Panc1 (cell line): Measurements from ENCODE around the gene OR2F2. TPM values are rescaled to one million over a fixed set of nuclear protein-coding genes. Genes with fewer than 3 reads are reported as not detected.

Experiments
- ATAC-seq: fragments of 200-7000 bp; cut with Tn5 transposase; 2 replicates; pipeline ENCODE4 v1.9.1; 2020; ENCODE audit warnings: mild to moderate bottlenecking, moderate library complexity
- BruUV-seq: library from RNA; stranded (reverse); fragments of 400-500 nt; replicated peaks from 2 replicates; lab custom pipeline; 2021; lab: Mats Ljungman, UMichigan
- CTCF ChIA-PET: fragments of 300-600 bp; sonication (Branson Sonifier 250); formaldehyde crosslinking; loops from one replicate; lab custom pipeline; 2022; ENCODE audit warnings: antibody characterized with exemption; lab: Charles Lee
- POLR2A ChIA-PET: fragments of 300-600 bp; sonication (Branson Sonifier 250); formaldehyde crosslinking; loops from one replicate; lab custom pipeline; 2022; ENCODE audit warnings: antibody characterized with exemption; lab: Charles Lee
- DNase-seq: peaks from one replicate; pipeline ENCODE4 v3.0.0-alpha.2; 2010; ENCODE audit warnings: low read depth, low spot score
- H3K27ac ChIP-seq: 2 replicates; pipeline ENCODE4 v1.5.1; 2011; ENCODE audit warnings: mild to moderate bottlenecking, low read length, inconsistent platforms
- H3K27me3 ChIP-seq: fragments of 200-500 bp; sonication (Bioruptor generic); 2 replicates; pipeline ENCODE4 v1.6.0; 2014; ENCODE audit warnings: low read length, inconsistent platforms; ENCODE audit not compliant: control insufficient read depth, insufficient read depth
- H3K36me3 ChIP-seq: fragments of 200-500 bp; sonication (Bioruptor generic); 2 replicates; pipeline ENCODE4 v1.5.1; 2014; ENCODE audit warnings: inconsistent platforms, mild to moderate bottlenecking, low read length, moderate library complexity; ENCODE audit not compliant: control insufficient read depth, insufficient read depth
- H3K4me1 ChIP-seq: 2 replicates; pipeline ENCODE4 v1.5.1; 2011; ENCODE audit warnings: inconsistent platforms, mild to moderate bottlenecking, low read length, moderate library complexity; ENCODE audit not compliant: control insufficient read depth, insufficient read depth
- H3K4me3 ChIP-seq, 2 experiments: 2 replicates each; pipeline ENCODE4 v1.5.1; 2011 to 2012; ENCODE audit warnings: low read depth in 2 of 2, low read length in 2 of 2, mild to moderate bottlenecking in 2 of 2, inconsistent platforms in 1 of 2, moderate library complexity in 1 of 2
- H3K9me3 ChIP-seq: fragments of 200-500 bp; sonication (Bioruptor generic); 2 replicates; pipeline ENCODE4 v1.5.1; 2014; ENCODE audit warnings: low read depth, mild to moderate bottlenecking, inconsistent platforms, low read length, moderate library complexity; ENCODE audit not compliant: control insufficient read depth, insufficient read depth
- POLR2AphosphoS5 ChIP-seq: IDR thresholded peaks from 2 replicates; pipeline ENCODE4 v1.6.1; 2012; ENCODE audit warnings: mild to moderate bottlenecking, low read depth, low read length, moderate library complexity
- REST ChIP-seq, 2 experiments: IDR thresholded peaks; 2 replicates each; pipeline ENCODE4 v1.6.1; 2011 to 2012; ENCODE audit warnings: low read depth in 2 of 2, control low read depth in 1 of 2, low read length in 1 of 2, mild to moderate bottlenecking in 1 of 2, moderate library complexity in 1 of 2; ENCODE audit not compliant: insufficient read depth in 1 of 2
- SIN3A ChIP-seq: IDR thresholded peaks from 2 replicates; pipeline ENCODE4 v1.6.1; 2012; ENCODE audit warnings: low read depth, mild to moderate bottlenecking, low read length, moderate library complexity, borderline replicate concordance; ENCODE audit not compliant: insufficient read depth
- TCF7L2 ChIP-seq: IDR thresholded peaks from 2 replicates; pipeline ENCODE4 v1.6.1; 2011; ENCODE audit warnings: mild to moderate bottlenecking, low read depth, low read length, inconsistent platforms
- in situ Hi-C: cut with HindIII; loops from 2 replicates; pipeline ENCODE4 v1.10.0; 2016; ENCODE audit warnings: low sequenced_read_pairs, low pct_unique_long_range_greater_than_20kb
- intact Hi-C: fragments of 100-400 bp; cut with micrococcal nuclease; formaldehyde crosslinking; loops from one replicate; pipeline ENCODE4 v1.10.0; 2022; ENCODE audit not compliant: unreplicated experiment
- total RNA-seq: library from RNA; stranded (reverse); gene quantifications from one replicate; pipeline ENCODE4 v1.2.1, GENCODE V29; 2021; ENCODE audit not compliant: unreplicated experiment
- TF ChIP-seq, protein P1 (sequence below): fragments of 450-650 bp; IDR thresholded peaks from 2 replicates; pipeline ENCODE4 v1.5.1; 2017; ENCODE audit warnings: mild to moderate bottlenecking

OR2F2 gene
- total RNA-seq, 1 experiment from 2014 or later: not detected

DNA sequence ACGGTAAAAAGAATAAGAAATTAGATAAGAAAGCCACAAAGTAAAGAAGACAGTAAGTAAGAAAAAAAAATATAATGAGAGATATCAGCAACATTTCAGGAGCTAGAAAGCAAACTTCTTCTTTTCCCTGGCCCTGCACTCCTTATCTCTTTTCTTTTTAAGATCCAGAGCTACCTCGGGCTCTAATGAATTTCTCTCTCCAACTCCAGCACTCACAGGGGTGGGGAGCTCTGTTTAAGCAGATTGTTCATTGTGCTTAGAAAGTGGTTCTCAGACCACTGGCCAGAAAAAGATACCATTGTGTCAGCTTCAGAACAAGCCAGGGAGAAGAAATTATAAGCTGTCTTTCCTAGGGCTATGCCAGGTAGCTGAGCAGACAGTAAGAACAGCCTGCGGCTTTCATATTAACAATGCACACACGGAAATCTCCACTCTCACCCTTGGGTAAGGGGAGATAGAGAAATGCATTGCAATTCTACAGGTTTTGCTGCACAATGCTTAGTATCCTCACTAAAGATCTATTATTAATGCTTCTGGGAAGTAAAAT lies 38.9 kb downstream of the OR2F2 start:
- no peak overlapping the region for H3K27ac ChIP-seq
- ATAC-seq (no peak), DNase-seq (no peak)
- no TSS peak for BruUV-seq
- H3K4me3 ChIP-seq: no peak overlapping the region
- H3K36me3 ChIP-seq: no peaks in the 10 kb centered on the region
- in situ Hi-C loops (no loop called here), intact Hi-C loops (no loop called here)
- H3K9me3 ChIP-seq: no peaks in the 10 kb centered on the region
- H3K27me3 ChIP-seq: no peaks in the 10 kb centered on the region
- CTCF ChIA-PET: no interaction called here
- H3K4me1 ChIP-seq: no peaks in the 10 kb centered on the region
- TF ChIP-seq, protein P1, sequence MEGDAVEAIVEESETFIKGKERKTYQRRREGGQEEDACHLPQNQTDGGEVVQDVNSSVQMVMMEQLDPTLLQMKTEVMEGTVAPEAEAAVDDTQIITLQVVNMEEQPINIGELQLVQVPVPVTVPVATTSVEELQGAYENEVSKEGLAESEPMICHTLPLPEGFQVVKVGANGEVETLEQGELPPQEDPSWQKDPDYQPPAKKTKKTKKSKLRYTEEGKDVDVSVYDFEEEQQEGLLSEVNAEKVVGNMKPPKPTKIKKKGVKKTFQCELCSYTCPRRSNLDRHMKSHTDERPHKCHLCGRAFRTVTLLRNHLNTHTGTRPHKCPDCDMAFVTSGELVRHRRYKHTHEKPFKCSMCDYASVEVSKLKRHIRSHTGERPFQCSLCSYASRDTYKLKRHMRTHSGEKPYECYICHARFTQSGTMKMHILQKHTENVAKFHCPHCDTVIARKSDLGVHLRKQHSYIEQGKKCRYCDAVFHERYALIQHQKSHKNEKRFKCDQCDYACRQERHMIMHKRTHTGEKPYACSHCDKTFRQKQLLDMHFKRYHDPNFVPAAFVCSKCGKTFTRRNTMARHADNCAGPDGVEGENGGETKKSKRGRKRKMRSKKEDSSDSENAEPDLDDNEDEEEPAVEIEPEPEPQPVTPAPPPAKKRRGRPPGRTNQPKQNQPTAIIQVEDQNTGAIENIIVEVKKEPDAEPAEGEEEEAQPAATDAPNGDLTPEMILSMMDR: no peak
- TF ChIP-seq REST (IDR thresholded peaks at IDR 0.05; ENCODE audit: insufficient read depth in 1 of 2, low read depth in 2 of 2, low read length in 1 of 2) (no peak), SIN3A (no peak), TCF7L2 (no peak), POLR2AphosphoS5 (no peak)
- POLR2A ChIA-PET: no interaction called here

- in situ Hi-C loops: no loop called here
- H3K9me3 ChIP-seq: no peaks in the 10 kb centered on the region
- H3K4me3 ChIP-seq: no peak overlapping the region
- H3K36me3 ChIP-seq: no peaks in the 10 kb centered on the region
- DNase-seq (no peak), ATAC-seq (no peak)
- no peak for TF ChIP-seq TCF7L2
- TF ChIP-seq REST (IDR thresholded peaks at IDR 0.05; ENCODE audit: insufficient read depth in 1 of 2, low read depth in 2 of 2, low read length in 1 of 2): no peak
- TF ChIP-seq SIN3A: no peak
- TF ChIP-seq, protein P1: no peak
- TF ChIP-seq POLR2AphosphoS5: no peak
- no TSS peak for BruUV-seq
- H3K4me1 ChIP-seq: no peaks in the 10 kb centered on the region
- CTCF ChIA-PET: no interaction called here
- intact Hi-C loops: no loop called here
- no peak overlapping the region for H3K27ac ChIP-seq
- no peaks in the 10 kb centered on the region for H3K27me3 ChIP-seq
- POLR2A ChIA-PET: no interaction called here
These were observed 39.4 kb downstream of the OR2F2 start for GRCh38 chr7:143974459-143974858.
